ENCODE data around the gene DHRS9. TPM values are rescaled to one million over a fixed set of nuclear protein-coding genes. Genes with fewer than 3 reads are reported as not detected.

DHRS9 gene
- total and polyA plus RNA-seq, 2 of the 4 experiments (the other 2 are of a cell fraction), result not detected

DNA sequence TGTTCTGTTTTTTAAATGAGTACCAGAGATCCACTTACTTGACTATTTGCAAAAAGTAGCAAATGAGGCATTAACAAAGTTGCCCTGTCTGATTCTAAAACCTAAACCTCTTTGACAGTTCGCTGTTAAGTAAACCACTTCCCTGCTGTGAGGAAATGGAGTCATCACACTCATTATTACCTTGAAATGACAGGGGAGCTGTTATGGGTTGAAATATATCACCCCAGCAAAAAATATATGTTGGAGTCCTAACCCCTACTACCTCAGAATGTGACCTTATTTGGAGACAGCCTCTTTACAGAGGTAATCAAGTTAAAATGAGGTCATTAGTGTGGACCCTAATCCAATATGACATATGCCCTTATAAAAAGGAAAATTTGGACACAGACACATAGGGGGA, 36.1 kb downstream of the DHRS9 start:
- H3K4ac ChIP-seq (ENCODE audit: low read depth, low read length), result no peak overlapping the region
- no peak overlapping the region for H3K56ac ChIP-seq (ENCODE audit: extremely low read depth, insufficient read depth, low read length)
- H3K27ac ChIP-seq (ENCODE audit: insufficient read depth, low read length), result no peak overlapping the region
- no peak overlapping the region for H2AK9ac ChIP-seq (replicated peaks; ENCODE audit: low read depth, low read length, poor library complexity)
- intact Hi-C loops (cut with micrococcal nuclease) (no loop called here), dilution Hi-C loops (cut with HindIII; ENCODE audit: low sequenced_read_pairs, unreplicated experiment) (no loop called here), in situ Hi-C loops (cut with MboI; ENCODE audit: low sequenced_read_pairs) (no loop called here)
- no peak overlapping the region for H4K8ac ChIP-seq (ENCODE audit: low read depth in 2 of 2, low read length in 2 of 2)
- no peaks in the 10 kb centered on the region for H3K4me1 ChIP-seq (ENCODE audit: control insufficient read depth, insufficient read depth, low read length)
- ATAC-seq (ENCODE audit: low read depth), result no peak
- H2BK15ac ChIP-seq (ENCODE audit: low read depth, low read length), result no peak overlapping the region
- H2AK5ac ChIP-seq (ENCODE audit: low read depth, low read length), result no peak overlapping the region
- no peak for TF ChIP-seq RAD21 (IDR thresholded peaks at IDR 0.05; ENCODE audit: low read length)
- TF ChIP-seq CEBPB (IDR thresholded peaks at IDR 0.05; ENCODE audit: low read depth, low read length), result no peak
- TF ChIP-seq MAZ (IDR thresholded peaks at IDR 0.05; ENCODE audit: borderline replicate concordance, low read depth, low read length), result no peak
- no peak for TF ChIP-seq POLR2A (IDR thresholded peaks at IDR 0.05; ENCODE audit: low read depth, low read length)
- DNase-seq, result no peak
- no peak overlapping the region for H4K5ac ChIP-seq (ENCODE audit: low read depth, low read length)
- no peaks in the 10 kb centered on the region for H3K9me3 ChIP-seq (ENCODE audit: control insufficient read depth, insufficient read depth, low read length)
- H3K23ac ChIP-seq (ENCODE audit: low read depth, low read length), result no peak overlapping the region
- no peak overlapping the region for H2BK20ac ChIP-seq (ENCODE audit: low read depth, low read length)
- H3K4me2 ChIP-seq (ENCODE audit: low read depth, low read length), result no peak overlapping the region
- H3K27me3 ChIP-seq (ENCODE audit: control insufficient read depth, insufficient read depth, low read length), result no peaks in the 10 kb centered on the region
- no peaks in the 10 kb centered on the region for H3K79me1 ChIP-seq (ENCODE audit: low read depth in 1 of 2, low read length in 2 of 2)
- ChIA-PET CTCF (no interaction called here), POLR2A (ENCODE audit: unreplicated experiment) (no interaction called here)
- no peaks in the 10 kb centered on the region for H4K20me1 ChIP-seq (ENCODE audit: insufficient read depth, low read length)
- no TSS peak for BruUV-seq (replicated peaks)
- no CpG with 5 or more reads among the region's 1 CpG for WGBS, 2 experiments (ENCODE audit: extremely low coverage in 2 of 2, insufficient read length in 1 of 2)
- H2BK5ac ChIP-seq (ENCODE audit: low read depth, low read length, poor library complexity, severe bottlenecking), result no peak overlapping the region
- no peak overlapping the region for H3K14ac ChIP-seq (replicated peaks; ENCODE audit: low read depth, low read length)
- H3K18ac ChIP-seq (ENCODE audit: low read depth, low read length), result no peak overlapping the region
- no peak overlapping the region for H3K9ac ChIP-seq (ENCODE audit: low read depth, low read length)
- H2BK120ac ChIP-seq (ENCODE audit: low read depth, low read length), result no peak overlapping the region
- no peaks in the 10 kb centered on the region for H3K36me3 ChIP-seq (ENCODE audit: control insufficient read depth, insufficient read depth, low read length)
- H3K9me1 ChIP-seq (ENCODE audit: insufficient read depth, low read length), result no peaks in the 10 kb centered on the region
- no peak overlapping the region for H2AFZ ChIP-seq (replicated peaks; ENCODE audit: low read length, poor library complexity)
- no peak overlapping the region for H3K4me3 ChIP-seq (ENCODE audit: insufficient read depth, low read depth, low read length)
- H4K91ac ChIP-seq (ENCODE audit: insufficient read depth, low read depth, low read length), result no peak overlapping the region
